AG08396 (cell line): Measurements from ENCODE around the gene GFRA1.

Experiments used
- DNase-seq: peaks from one replicate; pipeline ENCODE4 v3.0.0; 2012; ENCODE audit warnings: low spot score, mixed read lengths

GFRA1 gene

DNA sequence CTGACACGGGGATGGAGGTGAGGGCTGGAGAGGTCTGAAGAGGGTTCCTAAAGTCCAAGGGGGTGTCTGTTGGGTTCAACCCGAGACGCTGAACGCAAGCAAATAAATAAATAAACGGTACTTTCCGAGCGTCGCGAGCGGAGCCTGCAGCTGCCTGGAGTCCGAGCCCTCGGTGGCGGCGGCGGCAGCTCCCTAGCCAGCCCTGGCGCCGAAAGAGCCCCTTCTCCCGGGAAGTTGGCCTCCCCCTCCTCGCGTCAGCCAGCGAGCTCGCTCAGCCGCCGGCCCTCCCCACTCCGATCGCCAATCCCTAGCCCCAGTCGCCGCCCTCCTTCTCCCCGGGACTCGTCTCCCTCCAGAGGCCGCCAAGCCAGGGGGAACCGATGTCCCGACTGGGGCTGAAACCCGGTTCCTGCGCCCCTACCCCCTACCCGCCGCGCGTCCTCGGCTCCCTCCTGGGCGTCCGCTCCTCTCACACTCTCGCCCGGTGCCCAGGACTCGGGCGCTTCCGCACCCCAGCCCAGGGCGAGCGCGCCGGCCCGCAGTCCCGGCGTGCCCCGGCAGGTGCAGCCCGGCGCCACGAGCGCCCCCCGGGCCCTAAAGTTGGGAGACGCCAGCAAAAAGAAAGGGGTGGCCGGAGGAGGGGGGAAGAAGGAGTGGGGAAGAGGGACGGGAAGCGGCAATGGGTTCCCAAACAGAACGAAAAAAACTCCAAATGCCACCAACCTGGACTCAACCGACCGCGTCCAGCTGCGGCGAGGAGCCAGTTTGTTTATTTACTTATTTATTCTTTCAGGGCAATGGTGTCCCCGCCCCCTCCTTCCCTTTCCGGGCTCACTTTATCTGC, at the start of gene GFRA1:
GFRA1 (minus strand) TSS at position 767 of the 844 bp plus-strand sequence. CDS start 1,177 bp downstream, outside the sequence.
- DNase-seq, result peak; percentile 60

- no peak for DNase-seq
Observed at GRCh38 chr10:116316503-116316902, 43.5 kb upstream of the GFRA1 start.

- no peak for DNase-seq
Observed at GRCh38 chr10:116312548-116312947, 39.5 kb upstream of the GFRA1 start.

GRCh38 chr10:116311706-116312490, 38.9 kb upstream of the GFRA1 start:
- DNase-seq, result no peak

- no peak for DNase-seq
Observed at GRCh38 chr10:116311016-116311415, 38.0 kb upstream of the GFRA1 start.

GRCh38 chr10:116307455-116307854, 34.4 kb upstream of the GFRA1 start:
- DNase-seq, result no peak

- no peak for DNase-seq
Observed at GRCh38 chr10:116306847-116307246, 33.8 kb upstream of the GFRA1 start.

DNA sequence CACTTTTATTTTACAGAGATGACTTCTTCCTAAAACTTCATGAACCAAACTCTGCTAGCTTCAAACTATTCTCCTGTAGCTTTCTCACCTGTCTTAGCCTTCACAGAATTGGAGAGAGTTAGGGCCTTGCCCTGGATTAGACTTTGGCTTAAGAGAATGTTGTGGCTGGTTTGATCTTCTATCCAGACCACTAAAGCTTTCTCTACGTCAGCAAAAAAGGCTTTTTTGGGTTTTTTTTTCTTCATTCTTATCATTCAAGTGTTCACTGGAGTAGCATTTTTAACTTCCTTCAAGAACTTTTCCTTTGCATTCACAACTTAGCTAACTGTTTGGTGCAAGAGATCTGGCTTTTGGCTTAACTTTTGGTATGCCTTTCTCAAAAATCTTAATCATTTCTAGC, 31.9 kb upstream of the GFRA1 start:
- no peak for DNase-seq

- DNase-seq, result no peak
Observed at GRCh38 chr10:116300542-116300941, 27.5 kb upstream of the GFRA1 start.

DNA sequence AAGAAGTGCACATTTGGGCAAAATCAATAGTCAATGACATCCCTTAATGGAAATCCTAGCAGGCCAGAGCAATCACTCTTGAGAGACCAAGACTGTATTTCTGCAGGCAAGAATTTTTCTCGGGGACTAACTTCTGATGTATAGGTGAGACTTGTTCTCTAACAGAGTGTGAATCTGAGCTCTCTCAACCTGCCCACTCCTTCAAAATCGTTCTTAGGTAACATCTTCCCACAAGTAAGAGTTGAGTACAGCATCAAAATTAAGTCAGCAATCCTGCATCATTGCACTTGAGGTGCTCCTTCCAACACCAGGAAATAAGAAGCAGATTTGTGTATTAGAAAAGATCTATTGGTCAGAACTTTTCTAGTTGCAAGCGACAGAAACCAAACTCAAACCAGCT, 25.6 kb upstream of the GFRA1 start:
- no peak for DNase-seq

DNA sequence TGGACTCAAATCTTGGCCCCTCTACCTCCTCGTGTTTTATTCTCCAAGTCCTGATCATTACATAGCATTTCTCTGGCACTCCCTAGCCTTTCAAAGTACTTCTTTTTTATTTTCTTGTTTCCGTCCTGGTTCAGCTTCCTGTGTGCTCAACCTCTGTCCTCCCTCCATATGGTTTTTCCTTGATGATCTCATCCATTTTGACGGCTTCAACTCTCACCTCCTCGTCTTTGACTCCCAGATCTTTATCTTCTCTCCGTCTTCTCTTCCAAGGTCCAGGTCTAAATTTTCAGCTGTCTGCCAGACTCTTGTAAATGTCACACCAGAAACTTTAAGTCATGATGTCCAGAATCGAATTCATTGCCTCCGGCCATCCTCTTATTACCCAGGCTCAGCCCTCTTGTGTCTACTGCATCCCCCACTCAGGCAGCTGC, 23.3 kb upstream of the GFRA1 start:
- DNase-seq, result no peak

DNA sequence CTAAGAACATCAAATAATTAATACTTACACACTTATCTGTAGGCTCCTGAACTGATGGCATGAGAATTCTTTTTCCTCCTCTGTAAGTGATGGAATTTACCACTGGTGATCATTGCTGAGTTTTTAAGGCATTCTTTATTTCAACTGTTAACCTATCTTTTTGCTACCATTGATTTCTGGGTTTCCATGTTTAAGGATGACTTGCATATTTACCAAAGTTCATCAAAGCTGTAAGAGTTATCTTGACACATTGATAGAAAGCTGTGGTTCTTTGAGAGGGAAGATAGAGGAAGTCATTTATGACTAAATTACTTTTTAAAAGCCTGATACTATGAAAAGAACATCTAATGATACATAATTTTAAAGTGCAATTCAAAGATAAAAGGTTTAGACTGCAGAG, 19.5 kb upstream of the GFRA1 start:
- no peak for DNase-seq

DNA sequence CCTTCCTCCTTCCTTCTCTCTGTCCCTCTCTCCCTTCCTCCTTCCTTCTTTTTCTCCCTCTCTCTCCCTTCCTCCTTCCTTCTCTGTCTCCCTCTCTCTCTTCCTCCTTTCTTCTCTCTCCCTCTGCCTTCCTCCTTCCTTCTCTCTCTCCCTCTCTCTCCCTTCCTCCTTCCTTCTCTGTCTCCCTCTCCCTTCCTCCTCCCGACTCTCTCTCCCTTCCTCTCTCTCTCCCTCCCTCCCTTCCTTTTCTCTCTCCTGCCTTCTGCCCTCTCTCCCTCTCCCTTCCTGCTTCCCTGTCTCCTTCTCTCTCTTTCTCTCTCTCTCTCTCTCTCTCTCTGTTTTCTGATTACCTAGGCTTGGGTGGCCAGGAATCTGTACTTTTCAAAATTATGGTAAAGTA, 16.6 kb upstream of the GFRA1 start:
- no peak for DNase-seq

GRCh38 chr10:116287906-116288501, 15.0 kb upstream of the GFRA1 start:
- DNase-seq, result peak; percentile 23

DNA sequence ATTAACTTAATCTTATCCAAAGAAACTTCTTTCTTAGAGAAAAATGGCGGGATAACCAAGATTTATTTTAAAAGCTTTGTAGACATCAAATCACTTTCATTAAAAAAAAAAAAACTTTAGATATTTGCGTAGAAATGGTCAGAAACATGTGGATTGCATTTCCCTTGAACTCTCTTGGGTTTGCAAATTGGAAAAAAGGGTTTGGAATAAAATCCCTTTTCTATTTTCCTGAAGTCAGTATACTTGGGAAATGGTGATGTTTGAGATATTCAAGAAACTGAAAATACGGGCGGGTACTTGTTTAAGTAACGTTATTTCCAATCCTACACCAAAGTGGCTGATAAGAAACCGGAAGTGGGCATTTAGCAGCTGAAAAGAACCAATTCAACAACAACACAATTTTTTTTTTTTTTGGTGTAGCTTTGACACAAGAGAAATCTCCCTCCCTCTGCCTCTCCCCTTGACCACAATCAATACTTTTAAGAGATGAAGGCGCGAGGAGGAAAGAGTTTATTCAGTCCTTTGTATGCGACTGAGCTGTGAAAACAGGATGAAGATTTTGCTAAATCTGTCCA, 13.7 kb upstream of the GFRA1 start:
- no peak for DNase-seq

GRCh38 chr10:116281775-116282174, 8.8 kb upstream of the GFRA1 start:
- no peak for DNase-seq

GRCh38 chr10:116278846-116279245, 5.8 kb upstream of the GFRA1 start:
- DNase-seq, result peak; percentile 41

DNA sequence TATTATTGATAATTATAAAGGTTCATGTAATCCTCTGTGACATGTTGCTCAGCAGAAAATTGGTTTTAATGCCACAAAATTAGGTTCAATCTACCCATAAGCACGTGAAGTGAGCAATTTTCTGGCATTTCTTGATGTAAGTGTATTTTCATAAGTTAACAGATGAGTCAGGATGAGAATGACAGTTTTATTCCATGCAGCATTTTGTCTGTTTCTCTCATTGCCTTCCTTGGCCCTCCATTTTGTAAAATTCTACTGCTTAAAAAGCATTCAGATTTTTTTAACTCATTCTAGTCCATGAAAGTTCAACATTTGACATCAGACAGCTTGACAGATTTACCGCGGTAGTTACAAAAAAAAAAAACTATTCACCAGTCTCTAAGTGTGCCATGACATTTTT, 4.0 kb upstream of the GFRA1 start:
- DNase-seq, result no peak

DNA sequence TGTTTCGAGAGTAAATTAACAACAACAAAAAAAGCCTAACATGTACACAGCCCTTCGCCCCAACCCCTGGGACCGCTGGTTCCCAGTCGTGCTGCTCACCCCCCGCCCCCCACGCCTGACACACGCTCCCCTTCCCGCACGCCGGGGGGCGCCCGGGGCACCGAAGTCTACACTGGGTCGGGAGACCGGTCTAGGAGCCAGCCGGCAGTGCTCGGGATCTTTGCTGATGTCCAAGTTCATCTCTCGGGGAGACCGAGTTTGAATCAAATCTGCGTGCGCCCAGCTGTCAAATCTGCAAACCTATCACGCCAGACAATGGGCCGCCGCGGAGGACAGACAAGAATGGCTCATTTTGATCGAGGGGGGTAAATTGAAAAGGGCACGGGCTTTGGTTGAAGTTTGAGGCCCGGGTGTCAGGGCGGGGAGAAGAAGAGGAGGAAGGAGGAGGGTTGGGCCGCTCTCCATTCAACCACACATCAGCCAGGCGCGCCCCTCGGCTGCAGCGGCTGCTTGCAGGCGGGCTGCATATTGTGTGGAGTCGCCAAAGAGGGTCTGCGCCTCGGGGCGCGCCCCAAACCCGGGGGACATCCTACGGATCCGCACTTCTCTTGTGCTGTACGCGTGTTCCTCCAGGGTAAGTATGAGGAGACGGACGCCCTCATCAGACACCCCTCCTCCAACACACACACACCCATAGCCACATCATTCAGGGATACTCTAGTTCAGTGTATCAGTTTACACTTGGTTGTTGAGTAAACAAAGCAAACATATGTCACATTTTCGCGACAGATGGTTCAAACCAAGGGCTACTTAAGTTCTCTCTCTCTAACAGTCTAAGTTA, 1.3 kb upstream of the GFRA1 start:
- peak; percentile 45 for DNase-seq

- peak; percentile 65 for DNase-seq
Observed at GRCh38 chr10:116271593-116272439, 1.2 kb downstream of the GFRA1 start.
